GM18520 (cell line): ENCODE data around the gene KIAA0825.
"Not testable (repeated sequence)": the region's sequence is repeated elsewhere in the genome, so short reads cannot be mapped to it uniquely, and the experiment has no call there.

Experiments used
- ATAC-seq: cut with Tn5 transposase; IDR thresholded peaks from one replicate; pipeline ENCODE4 v1.9.1; 2021; ENCODE audit not compliant: unreplicated experiment

The KIAA0825 gene

DNA sequence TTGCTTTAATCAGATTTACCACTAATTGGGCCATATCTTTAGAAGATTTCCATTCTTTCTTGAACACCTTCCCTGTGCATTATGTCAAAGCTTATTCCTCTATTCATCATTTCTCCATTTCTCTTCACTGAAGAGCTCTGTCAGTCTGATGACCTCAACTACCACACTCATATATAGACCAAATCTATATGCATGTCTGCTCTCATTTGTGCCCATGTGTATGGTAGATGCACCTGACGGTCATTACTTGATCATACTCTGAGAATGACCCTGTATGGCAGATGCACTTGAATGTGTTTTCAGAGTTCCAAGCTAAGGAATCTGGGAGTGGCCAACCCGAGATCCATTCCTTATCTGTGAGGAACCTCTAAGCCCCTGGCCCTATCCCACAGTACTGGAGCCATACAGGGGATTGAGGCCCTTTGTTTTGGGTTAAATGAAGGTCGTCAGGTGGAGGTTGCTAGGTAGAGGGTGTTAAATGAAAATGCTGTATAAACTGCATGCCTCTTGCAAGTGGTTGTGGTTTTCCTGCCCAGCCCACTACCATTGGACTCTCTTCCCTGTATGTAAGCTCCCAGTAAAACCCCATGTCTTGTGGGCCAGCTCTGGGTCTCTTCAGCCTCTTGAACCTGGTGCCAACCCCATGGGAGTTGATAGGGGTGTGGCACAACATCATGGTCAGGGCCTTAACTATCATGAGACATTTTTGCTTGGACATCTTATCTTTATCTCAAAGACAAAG, 229.5 kb downstream of the KIAA0825 start:
- no peak for ATAC-seq

DNA sequence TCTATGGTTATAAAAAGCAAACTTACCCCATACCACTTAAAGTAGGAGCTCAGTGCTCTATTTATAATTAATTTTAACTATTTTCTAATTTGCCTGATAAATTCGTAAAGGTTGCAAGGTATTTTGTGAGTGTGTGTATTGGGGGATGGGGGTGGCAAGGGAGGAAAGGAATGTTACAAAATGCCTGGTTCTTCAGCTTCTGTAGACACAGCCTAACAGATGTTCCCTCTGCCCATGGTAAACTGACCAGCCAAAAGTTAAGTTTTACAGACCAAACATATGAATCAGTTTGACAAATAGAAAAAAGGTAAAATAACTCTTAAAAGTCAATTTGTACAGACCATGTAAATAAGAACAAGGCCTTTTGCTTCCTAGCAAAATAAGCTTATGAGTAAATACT, 232.6 kb downstream of the KIAA0825 start:
- no peak for ATAC-seq

DNA sequence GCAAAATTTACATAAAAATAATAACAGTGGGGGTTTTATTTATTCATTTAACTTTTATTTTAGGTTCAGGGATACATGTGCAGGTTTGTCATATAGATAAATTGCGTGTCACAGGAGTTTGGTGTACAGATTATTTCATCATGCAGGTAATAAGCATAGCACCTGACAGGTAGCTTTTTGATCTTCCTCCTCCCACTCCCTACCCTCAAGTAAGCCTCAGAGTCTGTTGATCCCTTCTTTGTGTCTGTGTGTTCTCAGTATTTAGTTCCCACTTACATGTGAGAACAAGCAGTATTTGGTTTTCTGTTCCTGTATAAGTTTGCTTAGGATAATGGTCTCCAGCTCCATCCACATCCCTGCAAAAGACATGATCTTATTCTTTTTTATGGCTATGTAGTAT, 240.3 kb downstream of the KIAA0825 start:
- no peak for ATAC-seq

GRCh38 chr5:94376672-94377345, 241.6 kb downstream of the KIAA0825 start:
- no peak for ATAC-seq

GRCh38 chr5:94375801-94376200, 242.6 kb downstream of the KIAA0825 start:
- no peak for ATAC-seq

GRCh38 chr5:94374336-94374735, 244.1 kb downstream of the KIAA0825 start:
- no peak for ATAC-seq

GRCh38 chr5:94367900-94368299, 250.5 kb downstream of the KIAA0825 start:
- no peak for ATAC-seq

GRCh38 chr5:94366811-94367210, 251.6 kb downstream of the KIAA0825 start:
- no peak for ATAC-seq

DNA sequence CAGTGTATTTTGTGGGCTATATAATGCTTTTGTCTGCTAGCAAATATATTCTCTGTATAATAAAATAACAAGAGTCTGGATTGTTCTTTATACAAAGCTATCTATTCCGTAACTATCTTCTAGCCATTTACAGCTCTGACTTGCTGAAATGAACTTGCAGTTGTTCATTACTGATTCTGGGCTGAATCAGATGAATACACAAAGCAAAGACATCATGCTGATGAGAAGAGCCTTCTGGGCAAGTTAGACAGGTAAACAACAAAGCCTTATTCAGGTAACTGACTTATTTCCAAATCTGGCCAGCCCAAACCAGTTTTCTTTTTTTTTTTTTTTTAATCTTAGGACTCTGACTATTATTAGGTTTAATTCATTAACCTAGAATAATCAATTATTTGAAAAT, 255.5 kb downstream of the KIAA0825 start:
- ATAC-seq = no peak

DNA sequence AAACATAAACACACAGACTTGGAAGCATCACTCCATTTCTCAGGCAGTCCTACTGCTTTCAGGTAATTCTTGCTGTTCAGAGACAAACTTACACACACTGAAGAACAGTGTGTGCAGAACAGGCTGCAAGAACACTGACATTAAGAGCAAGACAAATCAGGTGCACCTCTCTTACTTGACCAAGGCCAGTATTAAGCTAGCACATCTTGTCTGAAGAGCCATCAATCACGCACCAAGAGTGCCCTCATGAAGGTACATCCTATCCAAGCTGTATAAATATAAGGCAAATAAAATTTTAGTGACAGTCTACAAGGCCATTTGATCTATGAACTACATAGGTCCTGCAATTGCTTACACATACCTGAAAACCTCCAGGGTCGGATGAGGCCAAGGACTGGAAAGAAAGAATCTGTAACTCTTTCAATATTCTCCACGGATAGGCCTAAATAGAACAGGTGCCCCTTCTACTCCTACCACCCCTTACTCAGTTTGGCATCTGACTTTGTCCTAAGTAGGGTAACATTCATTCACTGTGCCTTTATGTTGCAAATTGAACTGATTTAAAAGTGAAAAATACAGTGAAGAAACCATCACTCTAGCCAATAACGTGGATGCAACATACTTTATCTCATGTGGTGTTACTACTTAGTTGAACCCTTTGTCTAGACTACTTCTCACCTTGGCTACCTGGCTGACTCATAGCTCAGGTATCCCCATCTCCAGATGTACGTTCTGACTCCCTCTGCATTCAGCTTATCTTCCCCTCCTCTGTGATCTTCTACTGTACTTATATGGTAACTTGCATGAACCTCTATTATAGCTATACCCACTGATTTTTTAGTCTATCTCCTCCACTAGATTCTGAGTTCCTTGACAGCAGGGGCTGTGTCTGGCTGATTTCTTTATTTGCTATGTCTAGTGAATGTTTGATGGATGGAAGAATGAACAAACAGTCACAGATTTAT, 256.3 kb downstream of the KIAA0825 start:
- no peak for ATAC-seq

DNA sequence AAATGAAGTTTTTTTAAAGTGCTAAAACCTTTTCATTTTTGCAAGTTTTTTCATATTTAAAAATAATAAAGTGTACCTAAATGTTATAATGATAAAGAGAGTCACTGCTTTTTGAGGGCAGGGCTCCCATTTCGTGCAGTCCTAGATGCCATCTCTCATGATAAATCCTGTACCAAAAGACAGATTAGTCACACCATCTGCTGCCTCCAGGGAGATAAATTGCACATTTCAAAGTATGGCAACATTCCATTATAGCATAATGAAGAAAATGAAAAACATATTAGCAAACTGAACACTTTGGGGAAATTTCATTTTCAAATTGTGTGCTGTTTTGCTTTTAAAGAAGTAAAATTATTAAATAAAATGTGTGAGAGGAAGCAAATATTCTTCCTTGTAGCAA, 257.2 kb downstream of the KIAA0825 start:
- ATAC-seq = no peak

- no peak for ATAC-seq
These were observed 257.8 kb downstream of the KIAA0825 start for GRCh38 chr5:94360382-94361130.

GRCh38 chr5:94359880-94360279, 258.5 kb downstream of the KIAA0825 start:
- ATAC-seq = no peak

- no peak for ATAC-seq
These were observed 262.6 kb downstream of the KIAA0825 start for GRCh38 chr5:94355811-94356210.

GRCh38 chr5:94354837-94355485, 263.4 kb downstream of the KIAA0825 start:
- ATAC-seq = not testable (repeated sequence)

- no peak for ATAC-seq
These were observed 264.8 kb downstream of the KIAA0825 start for GRCh38 chr5:94353605-94354004.

GRCh38 chr5:94347130-94347529, 271.3 kb downstream of the KIAA0825 start:
- no peak for ATAC-seq

- ATAC-seq = no peak
These were observed 273.1 kb downstream of the KIAA0825 start for GRCh38 chr5:94345257-94345656.

- ATAC-seq = no peak
These were observed 280.8 kb downstream of the KIAA0825 start for GRCh38 chr5:94337617-94338016.

DNA sequence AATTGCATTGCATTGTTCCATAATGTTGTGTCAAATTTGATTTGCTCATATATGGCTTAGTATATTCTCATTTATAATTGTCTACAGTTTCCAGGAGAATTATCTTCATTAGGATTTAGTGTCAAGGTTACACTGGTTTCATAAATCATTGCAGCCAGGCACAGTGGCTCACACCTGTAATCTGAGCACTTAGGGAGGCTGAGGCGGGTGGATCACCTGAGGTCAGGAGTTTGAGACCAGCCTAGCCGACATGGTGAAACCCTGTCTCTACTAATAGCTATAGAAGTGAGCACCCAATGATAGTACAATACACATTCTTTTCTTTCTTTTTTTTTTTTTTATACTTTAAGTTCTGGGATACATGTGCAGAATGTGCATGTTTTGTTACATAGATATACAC, 282.5 kb downstream of the KIAA0825 start:
- ATAC-seq = no peak
